Measurements from ENCODE around the gene TEX28. TPM values are rescaled to one million over a fixed set of nuclear protein-coding genes. Genes with fewer than 3 reads are reported as not detected.
A peak's percentile ranks its signal among the peaks of the same experiment; 100 is the strongest.

TEX28 gene
- total RNA-seq, 1 donor from 2014 or later, result not detected

DNA sequence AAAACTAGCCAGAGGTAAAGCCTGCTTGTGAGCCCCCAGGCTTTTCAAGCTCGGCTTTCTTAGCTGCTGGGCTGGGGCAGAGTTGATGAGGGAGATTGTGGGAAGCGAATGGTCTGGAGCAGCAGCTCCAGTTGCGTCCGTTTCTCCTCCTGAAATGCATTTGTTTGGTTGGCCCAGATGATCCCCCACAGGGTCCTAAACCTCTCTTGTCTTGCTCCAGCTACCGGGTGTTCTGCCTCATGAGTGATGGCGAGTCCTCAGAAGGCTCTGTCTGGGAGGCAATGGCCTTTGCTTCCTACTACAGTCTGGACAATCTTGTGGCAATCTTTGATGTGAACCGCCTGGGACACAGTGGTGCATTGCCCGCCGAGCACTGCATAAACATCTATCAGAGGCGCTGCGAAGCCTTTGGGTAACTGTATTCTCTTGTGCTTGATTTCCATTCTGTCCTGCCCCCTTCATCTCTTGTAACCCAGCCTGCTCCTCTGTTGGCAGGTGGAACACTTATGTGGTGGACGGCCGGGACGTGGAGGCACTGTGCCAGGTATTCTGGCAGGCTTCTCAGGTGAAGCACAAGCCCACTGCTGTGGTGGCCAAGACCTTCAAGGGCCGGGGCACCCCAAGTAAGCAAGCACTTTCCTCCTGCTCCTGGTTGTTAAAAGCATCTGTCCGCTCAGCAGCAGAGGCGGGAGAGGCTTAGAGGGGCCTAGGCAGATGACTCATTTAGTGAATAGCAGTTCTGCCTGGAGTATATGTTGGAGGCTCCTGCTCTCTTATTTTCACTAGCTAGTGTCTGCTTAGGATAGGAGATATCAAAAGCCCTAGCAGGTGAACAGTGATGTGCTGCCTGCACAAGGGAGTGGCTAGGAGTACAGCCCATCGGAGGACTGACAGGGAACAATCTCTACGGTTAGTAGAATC is 16.0 kb upstream of the TEX28 start:
- no peak overlapping the region for H3K27ac Mint-ChIP-seq
- intact Hi-C loops (cut with micrococcal nuclease), result no loop called here
- no peak overlapping the region for H3K4me3 Mint-ChIP-seq
- TF ChIP-seq, protein P1, sequence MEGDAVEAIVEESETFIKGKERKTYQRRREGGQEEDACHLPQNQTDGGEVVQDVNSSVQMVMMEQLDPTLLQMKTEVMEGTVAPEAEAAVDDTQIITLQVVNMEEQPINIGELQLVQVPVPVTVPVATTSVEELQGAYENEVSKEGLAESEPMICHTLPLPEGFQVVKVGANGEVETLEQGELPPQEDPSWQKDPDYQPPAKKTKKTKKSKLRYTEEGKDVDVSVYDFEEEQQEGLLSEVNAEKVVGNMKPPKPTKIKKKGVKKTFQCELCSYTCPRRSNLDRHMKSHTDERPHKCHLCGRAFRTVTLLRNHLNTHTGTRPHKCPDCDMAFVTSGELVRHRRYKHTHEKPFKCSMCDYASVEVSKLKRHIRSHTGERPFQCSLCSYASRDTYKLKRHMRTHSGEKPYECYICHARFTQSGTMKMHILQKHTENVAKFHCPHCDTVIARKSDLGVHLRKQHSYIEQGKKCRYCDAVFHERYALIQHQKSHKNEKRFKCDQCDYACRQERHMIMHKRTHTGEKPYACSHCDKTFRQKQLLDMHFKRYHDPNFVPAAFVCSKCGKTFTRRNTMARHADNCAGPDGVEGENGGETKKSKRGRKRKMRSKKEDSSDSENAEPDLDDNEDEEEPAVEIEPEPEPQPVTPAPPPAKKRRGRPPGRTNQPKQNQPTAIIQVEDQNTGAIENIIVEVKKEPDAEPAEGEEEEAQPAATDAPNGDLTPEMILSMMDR (IDR thresholded peaks at IDR 0.05), result no peak
- H3K9me3 Mint-ChIP-seq, result no peaks in the 10 kb centered on the region
- peaks cover 34% of the 10 kb centered on the region for H3K4me1 Mint-ChIP-seq
- ATAC-seq (ENCODE audit: low read depth), result no peak
- H3K36me3 Mint-ChIP-seq (ENCODE audit: low read depth), result no peaks in the 10 kb centered on the region
- DNase-seq, result no peak
- H3K27me3 Mint-ChIP-seq, result no peaks in the 10 kb centered on the region
- ChIA-PET POLR2A (interaction anchor here (0.6 kb wide), 1 partner anchor 11 kb away, joined by 7 read pairs; no protein-coding TSS in a partner anchor), CTCF (no interaction called here)

DNA sequence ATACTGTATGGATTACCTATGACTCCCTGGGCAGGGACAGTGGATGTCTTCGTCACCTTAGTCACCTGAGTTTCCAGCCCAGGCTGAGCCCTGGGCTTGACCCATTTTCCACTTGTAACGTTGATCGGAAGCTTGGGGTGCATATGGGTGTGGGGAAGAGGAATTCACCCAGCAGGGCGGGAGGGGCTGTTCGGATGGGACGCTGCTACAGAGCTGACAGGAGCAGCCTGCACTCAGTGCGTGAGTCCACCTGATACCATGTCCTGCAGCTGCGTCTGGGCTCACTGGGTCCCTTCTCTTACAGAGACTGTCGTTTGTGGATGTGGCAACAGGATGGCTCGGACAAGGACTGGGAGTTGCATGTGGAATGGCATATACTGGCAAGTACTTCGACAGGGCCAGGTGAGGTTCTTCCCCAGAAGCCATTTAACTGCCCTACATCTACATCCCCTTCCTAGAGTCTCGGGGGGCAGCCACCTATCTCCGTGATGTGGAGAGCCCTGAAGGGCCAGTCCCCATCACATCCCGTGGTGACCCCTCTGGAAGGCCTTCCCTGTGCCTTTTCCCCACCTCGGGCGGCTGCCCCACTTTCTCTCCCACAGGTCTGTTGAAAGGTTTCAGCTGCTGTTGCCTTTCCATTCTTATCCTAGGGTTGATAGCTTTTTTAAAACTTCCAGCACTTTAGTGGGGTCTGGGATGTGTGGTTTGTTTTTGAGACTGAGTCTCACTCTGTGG is 14.3 kb upstream of the TEX28 start:
- ATAC-seq (ENCODE audit: low read depth), result no peak
- Mint-ChIP-seq H3K36me3 (ENCODE audit: low read depth) (no peaks in the 10 kb centered on the region), H3K27me3 (no peaks in the 10 kb centered on the region), H3K4me1 (peaks cover 47% of the 10 kb centered on the region), H3K4me3 (no peak overlapping the region), H3K27ac (no peak overlapping the region), H3K9me3 (no peaks in the 10 kb centered on the region)
- POLR2A ChIA-PET, result interaction anchor here (0.6 kb wide), 1 partner anchor 142 kb away, joined by 10 read pairs; no protein-coding TSS in a partner anchor
- no peak for DNase-seq
- CTCF ChIA-PET, result interaction anchor here (1.2 to 2.5 kb wide), 4 partner anchors 9 to 261 kb away, joined by 3 to 22 read pairs (median 4); no protein-coding TSS in a partner anchor
- intact Hi-C loops (cut with micrococcal nuclease), result no loop called here
- TF ChIP-seq, protein P1 (IDR thresholded peaks at IDR 0.05), result no peak

DNA sequence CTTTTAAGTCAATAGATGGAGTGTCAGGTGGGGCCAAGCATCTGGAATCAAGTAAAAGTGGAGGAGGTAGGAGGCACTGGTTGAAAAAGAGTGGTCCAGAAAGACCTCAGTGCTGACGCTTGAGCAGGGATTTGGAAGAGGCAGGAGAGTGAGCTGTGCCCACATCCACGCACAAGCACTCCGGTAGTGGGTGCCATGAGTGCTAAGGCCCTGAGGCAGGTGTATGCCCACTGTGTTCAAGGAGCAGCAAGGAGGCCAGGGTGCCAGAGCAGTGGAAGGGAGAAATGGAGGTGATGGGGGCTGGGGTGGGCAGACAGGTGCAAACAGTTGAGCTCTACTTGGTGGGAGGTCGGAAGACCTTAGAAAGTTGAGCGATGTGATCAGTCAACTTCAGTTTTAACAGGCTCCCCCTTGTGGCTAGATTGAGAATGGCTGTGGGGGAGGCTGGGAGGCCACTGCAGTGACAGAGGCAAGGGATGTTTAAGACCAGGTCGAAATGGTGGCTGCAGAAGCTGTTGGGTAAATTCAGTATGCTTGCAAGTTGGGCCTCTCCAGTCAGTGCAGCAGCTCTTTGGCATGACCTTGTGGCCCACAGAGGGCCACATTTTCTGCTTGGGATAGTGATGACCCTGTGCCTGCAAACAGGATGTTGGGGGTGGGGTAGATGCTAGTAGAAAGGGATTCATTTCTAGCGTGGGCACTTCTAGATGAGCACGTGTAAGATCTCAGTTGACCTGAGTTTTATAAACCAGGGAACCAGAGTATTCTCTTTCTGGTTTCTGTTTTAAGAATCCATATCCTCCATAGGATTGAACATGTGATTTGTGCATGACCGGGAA is 13.4 kb upstream of the TEX28 start:
- Mint-ChIP-seq H3K36me3 (ENCODE audit: low read depth) (no peaks in the 10 kb centered on the region), H3K27ac (no peak overlapping the region), H3K9me3 (no peaks in the 10 kb centered on the region), H3K4me1 (peaks cover 47% of the 10 kb centered on the region), H3K27me3 (no peaks in the 10 kb centered on the region), H3K4me3 (no peak overlapping the region)
- ChIA-PET CTCF (interaction anchor here (0.9 to 2.5 kb wide), 7 partner anchors 8 to 260 kb away, joined by 3 to 22 read pairs (median 3); no protein-coding TSS in a partner anchor), POLR2A (no interaction called here)
- TF ChIP-seq, protein P1 (IDR thresholded peaks at IDR 0.05), result no peak
- ATAC-seq (ENCODE audit: low read depth) (peak; percentile 90), DNase-seq (peak; percentile 52)
- intact Hi-C loops (cut with micrococcal nuclease), result loop anchor here (1.0 kb wide), 1 partner anchor 172 kb away; no protein-coding TSS in a partner anchor

DNA sequence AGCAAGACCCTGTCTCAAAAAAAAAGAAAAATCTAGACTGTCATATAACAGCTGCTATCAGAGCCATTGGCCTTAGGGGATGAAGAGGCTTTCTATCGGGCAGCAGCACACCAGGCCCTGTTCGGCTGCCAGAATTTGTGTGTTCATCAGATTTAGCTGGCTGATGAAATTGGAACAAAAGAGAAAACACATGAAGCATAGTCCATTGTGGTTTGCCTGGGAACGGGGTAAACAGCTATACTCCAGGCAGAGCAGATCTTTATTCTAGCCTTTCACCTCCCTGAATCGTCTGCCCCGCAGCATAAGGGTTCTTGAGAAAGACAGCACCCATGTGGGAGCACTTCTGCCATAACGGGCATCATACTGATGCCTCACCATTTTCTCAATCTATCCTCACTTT is 12.3 kb upstream of the TEX28 start:
- no peak overlapping the region for H3K4me3 Mint-ChIP-seq

More for the DNA sequence above, 12.3 kb upstream of the TEX28 start:
- POLR2A ChIA-PET, result no interaction called here
- CTCF ChIA-PET, result interaction anchor here (1.2 to 2.5 kb wide), 3 partner anchors 9 to 169 kb away, joined by 3 to 22 read pairs (median 11); no protein-coding TSS in a partner anchor
- peaks cover 44% of the 10 kb centered on the region for H3K4me1 Mint-ChIP-seq
- TF ChIP-seq, protein P1 (IDR thresholded peaks at IDR 0.05), result no peak
- no peak overlapping the region for H3K27ac Mint-ChIP-seq
- no peaks in the 10 kb centered on the region for H3K9me3 Mint-ChIP-seq
- DNase-seq (no peak), ATAC-seq (ENCODE audit: low read depth) (no peak)
- intact Hi-C loops (cut with micrococcal nuclease), result no loop called here
- H3K27me3 Mint-ChIP-seq, result no peaks in the 10 kb centered on the region
- H3K36me3 Mint-ChIP-seq (ENCODE audit: low read depth), result no peaks in the 10 kb centered on the region
